ENCODE measurements around the gene TBC1D16.

DNA sequence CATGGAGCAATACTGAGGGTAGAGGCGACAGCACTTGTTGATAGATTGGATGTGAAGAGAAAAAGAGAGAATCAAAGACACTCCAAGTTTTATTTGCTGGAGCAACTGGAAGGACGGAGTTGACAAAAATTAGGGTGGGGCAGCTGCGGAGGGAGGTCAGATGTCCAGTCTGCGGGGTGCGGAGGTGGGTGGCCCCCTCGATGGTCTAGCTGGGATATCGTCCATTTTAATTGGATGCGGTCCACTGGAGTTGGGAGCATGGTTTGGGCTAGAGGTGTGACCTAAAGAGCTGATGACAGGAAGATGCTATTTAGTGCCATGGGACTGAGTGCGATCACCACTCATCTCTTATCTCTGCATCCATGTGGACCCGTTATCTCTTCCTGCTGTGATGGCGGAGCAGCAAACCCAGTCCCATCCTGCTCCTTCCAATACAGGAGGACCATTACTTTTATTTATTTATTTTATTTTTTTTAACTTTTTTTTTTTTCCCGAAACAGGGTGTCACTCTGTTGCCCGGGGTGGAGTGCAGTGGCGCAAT lies 148.2 kb downstream of the TBC1D16 start:
- TF ChIP-seq POLR2A (IDR thresholded peaks at IDR 0.05), result no peak
- TF ChIP-seq, protein P1, sequence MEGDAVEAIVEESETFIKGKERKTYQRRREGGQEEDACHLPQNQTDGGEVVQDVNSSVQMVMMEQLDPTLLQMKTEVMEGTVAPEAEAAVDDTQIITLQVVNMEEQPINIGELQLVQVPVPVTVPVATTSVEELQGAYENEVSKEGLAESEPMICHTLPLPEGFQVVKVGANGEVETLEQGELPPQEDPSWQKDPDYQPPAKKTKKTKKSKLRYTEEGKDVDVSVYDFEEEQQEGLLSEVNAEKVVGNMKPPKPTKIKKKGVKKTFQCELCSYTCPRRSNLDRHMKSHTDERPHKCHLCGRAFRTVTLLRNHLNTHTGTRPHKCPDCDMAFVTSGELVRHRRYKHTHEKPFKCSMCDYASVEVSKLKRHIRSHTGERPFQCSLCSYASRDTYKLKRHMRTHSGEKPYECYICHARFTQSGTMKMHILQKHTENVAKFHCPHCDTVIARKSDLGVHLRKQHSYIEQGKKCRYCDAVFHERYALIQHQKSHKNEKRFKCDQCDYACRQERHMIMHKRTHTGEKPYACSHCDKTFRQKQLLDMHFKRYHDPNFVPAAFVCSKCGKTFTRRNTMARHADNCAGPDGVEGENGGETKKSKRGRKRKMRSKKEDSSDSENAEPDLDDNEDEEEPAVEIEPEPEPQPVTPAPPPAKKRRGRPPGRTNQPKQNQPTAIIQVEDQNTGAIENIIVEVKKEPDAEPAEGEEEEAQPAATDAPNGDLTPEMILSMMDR (IDR thresholded peaks at IDR 0.05), result no peak

Measured in esophagus squamous epithelium (tissue), 4 donors.